Endodermal cell (in vitro differentiated cells): ENCODE results near the gene PPP2R5C. TPM values are rescaled to one million over a fixed set of nuclear protein-coding genes. Genes with fewer than 3 reads are reported as not detected.
A peak's percentile ranks its signal among the peaks of the same experiment; 100 is the strongest.

Experiments
- DNase-seq: peaks from one replicate; pipeline ENCODE4 v3.0.0-alpha.2; 2017
- H3K27ac ChIP-seq: 2 replicates; pipeline ENCODE4 v1.5.1; 2013; ENCODE audit warnings: mild to moderate bottlenecking, low read depth, low read length, moderate library complexity
- H3K27me3 ChIP-seq: 2 replicates; pipeline ENCODE4 v1.6.1; 2013; ENCODE audit warnings: mild to moderate bottlenecking, low read length, moderate library complexity; ENCODE audit not compliant: insufficient read depth, control insufficient read depth, poor library complexity, severe bottlenecking
- H3K36me3 ChIP-seq: 2 replicates; pipeline ENCODE4 v1.7.0; 2013; ENCODE audit warnings: mild to moderate bottlenecking, low read length, moderate library complexity; ENCODE audit not compliant: control insufficient read depth, insufficient read depth
- H3K4me1 ChIP-seq: one replicate; pipeline ENCODE4 v1.7.0; 2013; ENCODE audit warnings: low read length; ENCODE audit not compliant: control insufficient read depth, insufficient read depth
- H3K4me3 ChIP-seq: 2 replicates; pipeline ENCODE4 v1.5.1; 2013; ENCODE audit warnings: mild to moderate bottlenecking, low read length, moderate library complexity
- H3K9ac ChIP-seq: 2 replicates; pipeline ENCODE4 v1.6.1; 2013; ENCODE audit warnings: mild to moderate bottlenecking, low read length, moderate library complexity; ENCODE audit not compliant: poor library complexity, severe bottlenecking; ENCODE audit errors: extremely low read depth
- H3K9me3 ChIP-seq: 2 replicates; pipeline ENCODE4 v1.6.1; 2013; ENCODE audit warnings: mild to moderate bottlenecking, low read length, moderate library complexity; ENCODE audit not compliant: control insufficient read depth
- H3K27ac Mint-ChIP-seq: 2 replicates; pipeline ENCODE4 v1.8.0; 2020; ENCODE audit warnings: mixed read lengths
- H3K27me3 Mint-ChIP-seq: 2 replicates; pipeline ENCODE4 v1.8.0; 2021; ENCODE audit warnings: mild to moderate bottlenecking, mixed read lengths; ENCODE audit not compliant: insufficient read depth
- H3K36me3 Mint-ChIP-seq: 2 replicates; pipeline ENCODE4 v1.8.0; 2020; ENCODE audit warnings: low read depth, mixed read lengths
- H3K4me1 Mint-ChIP-seq: 2 replicates; pipeline ENCODE4 v1.8.0; 2020; ENCODE audit warnings: mixed read lengths
- H3K4me3 Mint-ChIP-seq: 2 replicates; pipeline ENCODE4 v1.8.0; 2020; ENCODE audit warnings: mild to moderate bottlenecking, moderate library complexity, mixed read lengths
- H3K9me3 Mint-ChIP-seq: 2 replicates; pipeline ENCODE4 v1.8.0; 2020; ENCODE audit warnings: mild to moderate bottlenecking, mixed read lengths
- CTCF ChIP-seq: fragments of 200-600 bp; sonication (generic); conservative IDR thresholded peaks from 2 replicates; pipeline ENCODE4 v1.5.0; 2021; ENCODE audit warnings: antibody characterized with exemption, mild to moderate bottlenecking
- WGBS, 2 experiments: methylation state at CpG; one replicate each; pipeline versions ENCODE4 v1.1.5 to v1.1.7; 2013; ENCODE audit warnings: missing lambda C conversion rate in 2 of 2, mixed read lengths in 1 of 2; ENCODE audit not compliant: insufficient coverage in 1 of 2, insufficient read length in 1 of 2; 5-methylcytosine and 5-hydroxymethylcytosine counted together
- total RNA-seq, 2 donors: library from RNA; stranded (reverse); fragmentation: NEBNext Ultra II Directional in 1 of 2; extraction: Animal tissue kit (Norgen Biotek cat#: 25700) in 1 of 2; gene quantifications; 2 replicates in 1 of 2; 3 replicates in 1 of 2; pipeline ENCODE4 v1.2.1, GENCODE V29; 2021

Gene PPP2R5C
- total RNA-seq, 2 donors from 2014 or later, result 116 to 117 TPM

GRCh38 chr14:101843038-101843437 lies 81.5 kb downstream of the PPP2R5C start:
- H3K27ac Mint-ChIP-seq, result no peak overlapping the region
- no peaks in the 10 kb centered on the region for H3K27me3 ChIP-seq
- peaks cover 6% of the 10 kb centered on the region for H3K4me1 Mint-ChIP-seq
- H3K27me3 Mint-ChIP-seq, result no peaks in the 10 kb centered on the region
- H3K4me3 ChIP-seq, result no peak overlapping the region
- peaks cover 10% of the 10 kb centered on the region for H3K36me3 ChIP-seq
- no peak overlapping the region for H3K27ac ChIP-seq
- DNase-seq, result no peak
- no peak for TF ChIP-seq CTCF
- no peaks in the 10 kb centered on the region for H3K4me1 ChIP-seq
- no peaks in the 10 kb centered on the region for H3K9me3 Mint-ChIP-seq
- peaks cover 11% of the 10 kb centered on the region for H3K36me3 Mint-ChIP-seq
- H3K4me3 Mint-ChIP-seq, result no peak overlapping the region
- H3K9ac ChIP-seq, result no peak overlapping the region
- no peaks in the 10 kb centered on the region for H3K9me3 ChIP-seq
- 99 to 100% methylated on average over 3 of the region's 3 CpGs for WGBS, 2 experiments

DNA sequence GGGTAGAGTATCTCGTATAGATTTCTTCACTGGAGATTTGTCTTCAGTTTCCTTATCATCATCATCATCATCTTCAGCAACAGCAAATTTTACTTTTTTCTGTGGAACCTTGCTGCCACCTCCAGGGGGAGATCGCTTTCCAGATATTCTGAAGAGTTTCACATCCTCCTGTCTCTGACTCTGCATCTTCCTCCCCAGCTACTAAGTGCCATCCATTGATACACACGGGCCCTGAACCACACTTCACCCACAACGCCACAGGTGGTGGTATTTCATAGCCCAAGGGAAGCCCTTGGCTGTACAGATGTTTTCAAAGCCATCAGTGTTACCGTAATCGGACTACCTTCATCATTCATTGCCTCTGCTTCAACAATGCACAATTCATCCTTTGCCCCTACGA lies 82.2 kb downstream of the PPP2R5C start:
- H3K9ac ChIP-seq, result no peak overlapping the region
- no peaks in the 10 kb centered on the region for H3K27me3 ChIP-seq
- H3K4me3 Mint-ChIP-seq, result no peak overlapping the region
- no peak overlapping the region for H3K27ac ChIP-seq
- H3K4me1 Mint-ChIP-seq, result peaks cover 6% of the 10 kb centered on the region
- no peaks in the 10 kb centered on the region for H3K27me3 Mint-ChIP-seq
- no peak overlapping the region for H3K4me3 ChIP-seq
- peaks cover 11% of the 10 kb centered on the region for H3K36me3 Mint-ChIP-seq
- H3K9me3 Mint-ChIP-seq, result no peaks in the 10 kb centered on the region
- H3K27ac Mint-ChIP-seq, result no peak overlapping the region
- H3K9me3 ChIP-seq, result no peaks in the 10 kb centered on the region
- WGBS, 2 experiments, result 92 to 94% methylated on average over 5 to 7 of the region's 7 CpGs
- TF ChIP-seq CTCF, result peak; percentile 66
- H3K4me1 ChIP-seq, result no peaks in the 10 kb centered on the region
- no peak for DNase-seq
- peaks cover 10% of the 10 kb centered on the region for H3K36me3 ChIP-seq

GRCh38 chr14:101844219-101844618 lies 82.7 kb downstream of the PPP2R5C start:
- DNase-seq, result no peak
- no peak for TF ChIP-seq CTCF
- H3K36me3 Mint-ChIP-seq, result peaks cover 11% of the 10 kb centered on the region
- H3K27me3 Mint-ChIP-seq, result no peaks in the 10 kb centered on the region
- H3K27ac ChIP-seq, result no peak overlapping the region
- H3K4me3 Mint-ChIP-seq, result no peak overlapping the region
- H3K27ac Mint-ChIP-seq, result no peak overlapping the region
- no peaks in the 10 kb centered on the region for H3K9me3 ChIP-seq
- WGBS, 2 experiments, result 92 to 95% methylated on average over 14 to 19 of the region's 19 CpGs
- H3K9me3 Mint-ChIP-seq, result no peaks in the 10 kb centered on the region
- no peaks in the 10 kb centered on the region for H3K27me3 ChIP-seq
- no peak overlapping the region for H3K4me3 ChIP-seq
- peaks cover 8% of the 10 kb centered on the region for H3K4me1 Mint-ChIP-seq
- H3K4me1 ChIP-seq, result no peaks in the 10 kb centered on the region
- H3K36me3 ChIP-seq, result peaks cover 10% of the 10 kb centered on the region
- H3K9ac ChIP-seq, result no peak overlapping the region
